HepG2 (cell line): ENCODE results near the gene IGFALS. TPM values are rescaled to one million over a fixed set of nuclear protein-coding genes. Genes with fewer than 3 reads are reported as not detected.

Experiments
- ARID4A ChIP-seq: sonication (generic); formaldehyde crosslinking; IDR thresholded peaks from 2 replicates; pipeline ENCODE4 v1.5.0; 2020; ENCODE audit warnings: mild to moderate bottlenecking, missing genetic modification reagents, borderline replicate concordance
- ATF7-NPFF ChIP-seq: sonication (generic); formaldehyde crosslinking; IDR thresholded peaks from 2 replicates; pipeline ENCODE4 v1.8.1; 2023; ENCODE audit warnings: mild to moderate bottlenecking, low read depth, missing genetic modification reagents, moderate library complexity
- FIP1L1 ChIP-seq: fragments of 200-400 bp; formaldehyde crosslinking; IDR thresholded peaks from 2 replicates; pipeline ENCODE4 v1.6.1; 2018; ENCODE audit warnings: low read depth, mild to moderate bottlenecking, low read length, moderate library complexity, borderline replicate concordance; ENCODE audit not compliant: insufficient read depth
- ZBTB20 ChIP-seq: sonication (generic); formaldehyde crosslinking; IDR thresholded peaks from 2 replicates; pipeline ENCODE4 v1.8.1; 2023; ENCODE audit warnings: missing genetic modification reagents, low read depth, mild to moderate bottlenecking, borderline replicate concordance
- ZBTB38 ChIP-seq: sonication (generic); formaldehyde crosslinking; IDR thresholded peaks from 2 replicates; pipeline ENCODE4 v1.5.1; 2020; ENCODE audit warnings: mild to moderate bottlenecking, missing genetic modification reagents
- ZFYVE20 ChIP-seq: sonication (generic); formaldehyde crosslinking; IDR thresholded peaks from 2 replicates; pipeline ENCODE4 v1.8.0; 2023; ENCODE audit warnings: low read depth, mild to moderate bottlenecking, moderate library complexity, missing genetic modification reagents, borderline replicate concordance
- ZKSCAN5 ChIP-seq: sonication (generic); formaldehyde crosslinking; IDR thresholded peaks from 2 replicates; pipeline ENCODE4 v1.5.1; 2020; ENCODE audit warnings: mild to moderate bottlenecking, missing genetic modification reagents
- ZNF530 ChIP-seq: sonication (generic); formaldehyde crosslinking; IDR thresholded peaks from 2 replicates; pipeline ENCODE4 v1.5.0; 2020; ENCODE audit warnings: low read depth, mild to moderate bottlenecking, missing genetic modification reagents
- ZNF772 ChIP-seq: sonication (generic); formaldehyde crosslinking; IDR thresholded peaks from 2 replicates; pipeline ENCODE4 v1.5.0; 2020; ENCODE audit warnings: mild to moderate bottlenecking, missing genetic modification reagents
- ZSCAN31 ChIP-seq: sonication (generic); formaldehyde crosslinking; IDR thresholded peaks from 2 replicates; pipeline ENCODE4 v1.5.0; 2020; ENCODE audit warnings: low read depth, mild to moderate bottlenecking, missing genetic modification reagents
- polyA plus RNA-seq, 8 experiments: library from polyadenylated mRNA; depleted of rRNA in 3 of 8; stranded (reverse) in 7 of 8; unstranded in 1 of 8; fragments of >200 nt; fragmentation: Illumina TruSeq in 4 of 8; extraction: Trizol in 4 of 8; gene quantifications; 2 replicates each; pipeline versions ENCODE4 v1.2.1 to v1.2.3, GENCODE V29; 2011 to 2016; ENCODE audit warnings: low read depth in 4 of 8, missing spikeins in 1 of 8, mixed read lengths in 1 of 8; ENCODE audit not compliant: insufficient read depth in 1 of 8
- total RNA-seq, 5 experiments: library from RNA; depleted of rRNA; stranded (reverse); fragments of >200 nt; fragmentation: Illumina TruSeq; extraction: Trizol; gene quantifications; 2 replicates each; pipeline ENCODE4 v1.2.3, GENCODE V29; 2016; ENCODE audit warnings: low read depth in 1 of 5
- TF ChIP-seq, protein P1 (sequence below): sonication (generic); formaldehyde crosslinking; IDR thresholded peaks from 2 replicates; pipeline ENCODE4 v1.5.1; 2020; ENCODE audit warnings: missing genetic modification reagents, mild to moderate bottlenecking, borderline replicate concordance
- TF ChIP-seq, protein P2 (sequence below), 2 experiments: sonication (generic) in 1 of 2; formaldehyde crosslinking in 1 of 2; IDR thresholded peaks; 2 replicates each; pipeline versions ENCODE4 v1.4.0 to v1.6.1; 2018 to 2020; ENCODE audit warnings: missing genetic modification reagents in 2 of 2, borderline replicate concordance in 1 of 2, low read depth in 1 of 2, mild to moderate bottlenecking in 1 of 2, missing biosample characterization in 1 of 2
- TF ChIP-seq, protein P3 (sequence below): sonication (generic); formaldehyde crosslinking; IDR thresholded peaks from 2 replicates; pipeline ENCODE4 v1.8.1; 2023; ENCODE audit warnings: mild to moderate bottlenecking, moderate library complexity, missing genetic modification reagents
- TF ChIP-seq, protein P4 (sequence below): sonication (generic); formaldehyde crosslinking; IDR thresholded peaks from 2 replicates; pipeline ENCODE4 v1.5.0; 2020; ENCODE audit warnings: mild to moderate bottlenecking, missing genetic modification reagents

The IGFALS gene
- total and polyA plus RNA-seq, 2 of the 13 experiments (the other 11 are each of a cell fraction or from before 2014, with no cell fraction given) = 0.34 to 2.4 TPM

- TF ChIP-seq, protein P1, sequence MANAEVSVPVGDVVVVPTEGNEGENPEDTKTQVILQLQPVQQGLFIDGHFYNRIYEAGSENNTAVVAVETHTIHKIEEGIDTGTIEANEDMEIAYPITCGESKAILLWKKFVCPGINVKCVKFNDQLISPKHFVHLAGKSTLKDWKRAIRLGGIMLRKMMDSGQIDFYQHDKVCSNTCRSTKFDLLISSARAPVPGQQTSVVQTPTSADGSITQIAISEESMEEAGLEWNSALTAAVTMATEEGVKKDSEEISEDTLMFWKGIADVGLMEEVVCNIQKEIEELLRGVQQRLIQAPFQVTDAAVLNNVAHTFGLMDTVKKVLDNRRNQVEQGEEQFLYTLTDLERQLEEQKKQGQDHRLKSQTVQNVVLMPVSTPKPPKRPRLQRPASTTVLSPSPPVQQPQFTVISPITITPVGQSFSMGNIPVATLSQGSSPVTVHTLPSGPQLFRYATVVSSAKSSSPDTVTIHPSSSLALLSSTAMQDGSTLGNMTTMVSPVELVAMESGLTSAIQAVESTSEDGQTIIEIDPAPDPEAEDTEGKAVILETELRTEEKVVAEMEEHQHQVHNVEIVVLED (CRISPR knock-in tag) = peak; percentile 17; the same call in 1 of the 2 replicates
- 0 out of 2 replicates have a peak, but pooled peaks have one; percentile 34 for TF ChIP-seq ZKSCAN5 (CRISPR knock-in tag)
- peak; percentile 41; the same call in 1 of the 2 replicates for TF ChIP-seq ATF7-NPFF (CRISPR knock-in tag)
- TF ChIP-seq, protein P2, sequence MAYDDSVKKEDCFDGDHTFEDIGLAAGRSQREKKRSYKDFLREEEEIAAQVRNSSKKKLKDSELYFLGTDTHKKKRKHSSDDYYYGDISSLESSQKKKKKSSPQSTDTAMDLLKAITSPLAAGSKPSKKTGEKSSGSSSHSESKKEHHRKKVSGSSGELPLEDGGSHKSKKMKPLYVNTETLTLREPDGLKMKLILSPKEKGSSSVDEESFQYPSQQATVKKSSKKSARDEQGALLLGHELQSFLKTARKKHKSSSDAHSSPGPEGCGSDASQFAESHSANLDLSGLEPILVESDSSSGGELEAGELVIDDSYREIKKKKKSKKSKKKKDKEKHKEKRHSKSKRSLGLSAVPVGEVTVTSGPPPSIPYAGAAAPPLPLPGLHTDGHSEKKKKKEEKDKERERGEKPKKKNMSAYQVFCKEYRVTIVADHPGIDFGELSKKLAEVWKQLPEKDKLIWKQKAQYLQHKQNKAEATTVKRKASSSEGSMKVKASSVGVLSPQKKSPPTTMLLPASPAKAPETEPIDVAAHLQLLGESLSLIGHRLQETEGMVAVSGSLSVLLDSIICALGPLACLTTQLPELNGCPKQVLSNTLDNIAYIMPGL (CRISPR knock-in tag; IDR thresholded peaks at IDR 0.05; ENCODE audit: borderline replicate concordance in 1 of 2, low read depth in 1 of 2) = 0 out of 4 replicates have a peak, but pooled peaks of 1 of the 2 experiments have one; percentile 20
- TF ChIP-seq ZNF772 = 0 out of 2 replicates have a peak, but pooled peaks have one; percentile 16
- TF ChIP-seq ARID4A (CRISPR knock-in tag) = peak; percentile 68
- 0 out of 2 replicates have a peak, but pooled peaks have one; percentile 47 for TF ChIP-seq ZSCAN31 (CRISPR knock-in tag)
- 0 out of 2 replicates have a peak, but pooled peaks have one; percentile 11 for TF ChIP-seq ZBTB20
- TF ChIP-seq, protein P3, sequence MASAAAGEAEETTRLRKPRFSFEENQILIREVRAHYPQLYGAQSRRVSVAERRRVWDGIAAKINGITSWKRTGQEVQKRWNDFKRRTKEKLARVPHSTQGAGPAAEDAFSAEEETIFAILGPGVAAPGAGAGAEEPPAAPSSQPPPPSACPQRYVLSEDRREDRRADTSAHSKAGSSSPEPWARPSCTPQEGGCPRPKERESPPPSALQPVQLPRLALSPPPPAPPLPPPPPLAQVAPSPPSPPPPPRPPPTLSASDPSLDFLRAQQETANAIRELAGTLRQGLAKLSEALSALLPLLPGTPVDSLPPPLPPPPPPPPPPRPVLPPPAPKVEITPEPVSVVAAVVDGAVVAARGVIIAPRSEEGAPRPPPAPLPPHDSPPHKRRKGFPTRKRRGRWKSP (CRISPR knock-in tag) = peak; percentile 67; the same call in 1 of the 2 replicates
- 0 out of 2 replicates have a peak, but pooled peaks have one; percentile 30 for TF ChIP-seq ZFYVE20 (CRISPR knock-in tag)
- no peak for TF ChIP-seq FIP1L1
- TF ChIP-seq, protein P4, sequence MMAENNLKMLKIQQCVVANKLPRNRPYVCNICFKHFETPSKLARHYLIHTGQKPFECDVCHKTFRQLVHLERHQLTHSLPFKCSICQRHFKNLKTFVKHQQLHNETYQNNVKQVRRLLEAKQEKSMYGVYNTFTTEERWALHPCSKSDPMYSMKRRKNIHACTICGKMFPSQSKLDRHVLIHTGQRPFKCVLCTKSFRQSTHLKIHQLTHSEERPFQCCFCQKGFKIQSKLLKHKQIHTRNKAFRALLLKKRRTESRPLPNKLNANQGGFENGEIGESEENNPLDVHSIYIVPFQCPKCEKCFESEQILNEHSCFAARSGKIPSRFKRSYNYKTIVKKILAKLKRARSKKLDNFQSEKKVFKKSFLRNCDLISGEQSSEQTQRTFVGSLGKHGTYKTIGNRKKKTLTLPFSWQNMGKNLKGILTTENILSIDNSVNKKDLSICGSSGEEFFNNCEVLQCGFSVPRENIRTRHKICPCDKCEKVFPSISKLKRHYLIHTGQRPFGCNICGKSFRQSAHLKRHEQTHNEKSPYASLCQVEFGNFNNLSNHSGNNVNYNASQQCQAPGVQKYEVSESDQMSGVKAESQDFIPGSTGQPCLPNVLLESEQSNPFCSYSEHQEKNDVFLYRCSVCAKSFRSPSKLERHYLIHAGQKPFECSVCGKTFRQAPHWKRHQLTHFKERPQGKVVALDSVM = peak; percentile 75
- TF ChIP-seq ZNF530 (CRISPR knock-in tag) = no peak
- TF ChIP-seq ZBTB38 = no peak
Observed at GRCh38 chr16:1825864-1826690, 32.6 kb upstream of the IGFALS start (continued).
